Body of pancreas (tissue), 4 donors: ENCODE data around the gene NUDT22.

Source experiments
- CTCF ChIP-seq, 7 experiments: fragments of 450-650 bp in 4 of 7; fragments of 200-600 bp in 3 of 7; sonication (generic) in 3 of 7; IDR thresholded peaks; one replicate each; pipeline ENCODE4 v1.5.1; 2016 to 2019; ENCODE audit warnings: antibody characterized with exemption in 7 of 7
- POLR2A ChIP-seq, 3 donors: fragments of 450-650 bp; IDR thresholded peaks; one replicate each; pipeline ENCODE4 v1.6.1; 2016; ENCODE audit warnings: antibody characterized with exemption in 3 of 3, mild to moderate bottlenecking in 2 of 3

- no peak for TF ChIP-seq POLR2A (IDR thresholded peaks at IDR 0.05)
- TF ChIP-seq CTCF (IDR thresholded peaks at IDR 0.05), result peak; percentile 42 to 87 (median 85)
Observed at GRCh38 chr11:64204464-64204989, 21.5 kb upstream of the NUDT22 start.
